Activated B cell treated with CpG ODN at 0.5 μM for 24 hours (primary cell): Measurements from ENCODE around the gene GALNT17. TPM values are rescaled to one million over a fixed set of nuclear protein-coding genes. Genes with fewer than 3 reads are reported as not detected.

Experiments used
- ATAC-seq: fragments of 200-7000 bp; cut with Tn5 transposase; one replicate; pipeline ENCODE4 v1.10.0; 2021; ENCODE audit warnings: low read depth, mild to moderate bottlenecking, moderate library complexity
- CTCF ChIA-PET: fragments of 350-600 bp; sonication (Branson Sonifier 250); formaldehyde crosslinking; loops from one replicate; lab custom pipeline; 2021; ENCODE audit warnings: antibody characterized with exemption; lab: Charles Lee
- POLR2A ChIA-PET: fragments of 350-600 bp; sonication (Branson Sonifier 250); formaldehyde crosslinking; loops from one replicate; lab custom pipeline; 2021; ENCODE audit warnings: antibody characterized with exemption; lab: Charles Lee
- DNase-seq: peaks from one replicate; pipeline ENCODE4 v3.0.0; 2022
- H3K27ac Mint-ChIP-seq: one replicate; pipeline ENCODE4 v1.8.0; 2020; ENCODE audit warnings: mixed read lengths
- H3K27me3 Mint-ChIP-seq: one replicate; pipeline ENCODE4 v1.8.0; 2021; ENCODE audit warnings: mixed read lengths
- H3K36me3 Mint-ChIP-seq: one replicate; pipeline ENCODE4 v1.8.0; 2021; ENCODE audit warnings: low read depth, mixed read lengths
- H3K4me1 Mint-ChIP-seq: one replicate; pipeline ENCODE4 v1.8.0; 2021; ENCODE audit warnings: mixed read lengths
- H3K4me3 Mint-ChIP-seq: one replicate; pipeline ENCODE4 v1.8.0; 2020; ENCODE audit warnings: mild to moderate bottlenecking, mixed read lengths
- H3K9me3 Mint-ChIP-seq: one replicate; pipeline ENCODE4 v1.8.0; 2020; ENCODE audit warnings: mixed read lengths
- intact Hi-C: fragments of 100-400 bp; cut with micrococcal nuclease; formaldehyde crosslinking; loops from one replicate; pipeline ENCODE4 v1.15.1; 2024
- total RNA-seq: library from RNA; stranded (reverse); gene quantifications from 2 replicates; pipeline ENCODE4 v1.2.3, GENCODE V29; 2022
- TF ChIP-seq, protein P1 (sequence below): fragments of 200-600 bp; IDR thresholded peaks from one replicate; pipeline ENCODE4 v1.8.0; 2022; ENCODE audit warnings: antibody characterized with exemption, mild to moderate bottlenecking

The GALNT17 gene
- total RNA-seq, 1 donor from 2014 or later = not detected

DNA sequence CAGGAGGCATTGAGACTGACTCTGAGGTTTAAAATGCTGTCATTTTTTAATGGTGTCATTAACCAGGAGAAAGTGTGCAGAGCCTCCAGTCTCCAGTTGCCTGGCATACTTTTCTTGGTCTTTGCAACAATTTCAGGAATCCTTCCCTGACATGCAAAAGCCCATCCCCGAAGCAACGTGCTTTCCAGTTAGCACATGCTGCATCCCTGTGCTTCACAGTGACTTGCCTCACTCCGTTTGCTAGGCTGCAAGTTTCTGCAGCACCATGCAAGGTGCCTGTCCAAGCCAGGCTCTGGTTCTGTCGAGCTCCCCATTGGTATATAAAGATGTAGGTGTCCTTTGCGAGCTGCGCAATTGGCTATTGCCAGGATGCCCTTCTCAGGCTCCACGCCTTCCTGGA lies 135.0 kb downstream of the GALNT17 start:
- POLR2A ChIA-PET = no interaction called here
- Mint-ChIP-seq H3K27ac (no peak overlapping the region), H3K4me1 (no peaks in the 10 kb centered on the region), H3K4me3 (no peak overlapping the region), H3K27me3 (no peaks in the 10 kb centered on the region), H3K9me3 (peaks cover 14% of the 10 kb centered on the region), H3K36me3 (no peaks in the 10 kb centered on the region)
- DNase-seq (no peak), ATAC-seq (no peak)
- intact Hi-C loops = no loop called here
- CTCF ChIA-PET = no interaction called here
- TF ChIP-seq, protein P1, sequence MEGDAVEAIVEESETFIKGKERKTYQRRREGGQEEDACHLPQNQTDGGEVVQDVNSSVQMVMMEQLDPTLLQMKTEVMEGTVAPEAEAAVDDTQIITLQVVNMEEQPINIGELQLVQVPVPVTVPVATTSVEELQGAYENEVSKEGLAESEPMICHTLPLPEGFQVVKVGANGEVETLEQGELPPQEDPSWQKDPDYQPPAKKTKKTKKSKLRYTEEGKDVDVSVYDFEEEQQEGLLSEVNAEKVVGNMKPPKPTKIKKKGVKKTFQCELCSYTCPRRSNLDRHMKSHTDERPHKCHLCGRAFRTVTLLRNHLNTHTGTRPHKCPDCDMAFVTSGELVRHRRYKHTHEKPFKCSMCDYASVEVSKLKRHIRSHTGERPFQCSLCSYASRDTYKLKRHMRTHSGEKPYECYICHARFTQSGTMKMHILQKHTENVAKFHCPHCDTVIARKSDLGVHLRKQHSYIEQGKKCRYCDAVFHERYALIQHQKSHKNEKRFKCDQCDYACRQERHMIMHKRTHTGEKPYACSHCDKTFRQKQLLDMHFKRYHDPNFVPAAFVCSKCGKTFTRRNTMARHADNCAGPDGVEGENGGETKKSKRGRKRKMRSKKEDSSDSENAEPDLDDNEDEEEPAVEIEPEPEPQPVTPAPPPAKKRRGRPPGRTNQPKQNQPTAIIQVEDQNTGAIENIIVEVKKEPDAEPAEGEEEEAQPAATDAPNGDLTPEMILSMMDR = no peak

GRCh38 chr7:71267734-71268469 lies 136.0 kb downstream of the GALNT17 start:
- ChIA-PET POLR2A (no interaction called here), CTCF (no interaction called here)
- H3K36me3 Mint-ChIP-seq = no peaks in the 10 kb centered on the region
- H3K4me1 Mint-ChIP-seq = no peaks in the 10 kb centered on the region
- no peaks in the 10 kb centered on the region for H3K27me3 Mint-ChIP-seq
- no peak overlapping the region for H3K27ac Mint-ChIP-seq
- TF ChIP-seq, protein P1 = no peak
- H3K4me3 Mint-ChIP-seq = no peak overlapping the region
- ATAC-seq (no peak), DNase-seq (no peak)
- H3K9me3 Mint-ChIP-seq = peaks cover 19% of the 10 kb centered on the region
- intact Hi-C loops = no loop called here

- H3K9me3 Mint-ChIP-seq = peaks cover 18% of the 10 kb centered on the region
- no peaks in the 10 kb centered on the region for H3K36me3 Mint-ChIP-seq
- H3K4me3 Mint-ChIP-seq = no peak overlapping the region
- no peaks in the 10 kb centered on the region for H3K4me1 Mint-ChIP-seq
- H3K27ac Mint-ChIP-seq = no peak overlapping the region
- intact Hi-C loops = no loop called here
- DNase-seq (no peak), ATAC-seq (no peak)
- TF ChIP-seq, protein P1 = no peak
- ChIA-PET CTCF (no interaction called here), POLR2A (no interaction called here)
- H3K27me3 Mint-ChIP-seq = no peaks in the 10 kb centered on the region
Measured at GRCh38 chr7:71270558-71270957, 138.6 kb downstream of the GALNT17 start.

DNA sequence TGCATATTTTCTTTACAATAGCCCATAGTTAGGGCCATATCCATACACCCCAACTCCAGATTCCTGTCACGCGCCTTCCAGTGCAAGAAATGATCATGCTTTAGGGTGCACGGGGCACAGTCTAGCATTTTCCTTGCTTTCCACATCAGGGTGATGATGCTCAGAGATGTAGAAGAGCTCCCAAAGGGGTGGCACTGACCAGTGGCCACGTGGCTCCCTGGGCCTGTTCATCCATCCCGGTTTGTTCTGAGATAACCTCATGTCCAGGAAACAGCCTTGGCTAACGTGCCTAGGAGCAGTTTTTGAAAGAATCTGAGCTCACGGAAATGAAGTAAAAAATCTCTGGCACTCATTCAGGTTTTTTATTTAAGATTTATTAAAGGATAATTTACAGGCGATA lies 139.3 kb downstream of the GALNT17 start:
- no peak for ATAC-seq
- no peak overlapping the region for H3K4me3 Mint-ChIP-seq
- H3K36me3 Mint-ChIP-seq = no peaks in the 10 kb centered on the region
- no peak overlapping the region for H3K27ac Mint-ChIP-seq
- H3K9me3 Mint-ChIP-seq = peaks cover 16% of the 10 kb centered on the region
- TF ChIP-seq, protein P1 = no peak
- POLR2A ChIA-PET = no interaction called here
- H3K27me3 Mint-ChIP-seq = no peaks in the 10 kb centered on the region
- no peak for DNase-seq
- intact Hi-C loops = no loop called here
- H3K4me1 Mint-ChIP-seq = no peaks in the 10 kb centered on the region
- CTCF ChIA-PET = no interaction called here

DNA sequence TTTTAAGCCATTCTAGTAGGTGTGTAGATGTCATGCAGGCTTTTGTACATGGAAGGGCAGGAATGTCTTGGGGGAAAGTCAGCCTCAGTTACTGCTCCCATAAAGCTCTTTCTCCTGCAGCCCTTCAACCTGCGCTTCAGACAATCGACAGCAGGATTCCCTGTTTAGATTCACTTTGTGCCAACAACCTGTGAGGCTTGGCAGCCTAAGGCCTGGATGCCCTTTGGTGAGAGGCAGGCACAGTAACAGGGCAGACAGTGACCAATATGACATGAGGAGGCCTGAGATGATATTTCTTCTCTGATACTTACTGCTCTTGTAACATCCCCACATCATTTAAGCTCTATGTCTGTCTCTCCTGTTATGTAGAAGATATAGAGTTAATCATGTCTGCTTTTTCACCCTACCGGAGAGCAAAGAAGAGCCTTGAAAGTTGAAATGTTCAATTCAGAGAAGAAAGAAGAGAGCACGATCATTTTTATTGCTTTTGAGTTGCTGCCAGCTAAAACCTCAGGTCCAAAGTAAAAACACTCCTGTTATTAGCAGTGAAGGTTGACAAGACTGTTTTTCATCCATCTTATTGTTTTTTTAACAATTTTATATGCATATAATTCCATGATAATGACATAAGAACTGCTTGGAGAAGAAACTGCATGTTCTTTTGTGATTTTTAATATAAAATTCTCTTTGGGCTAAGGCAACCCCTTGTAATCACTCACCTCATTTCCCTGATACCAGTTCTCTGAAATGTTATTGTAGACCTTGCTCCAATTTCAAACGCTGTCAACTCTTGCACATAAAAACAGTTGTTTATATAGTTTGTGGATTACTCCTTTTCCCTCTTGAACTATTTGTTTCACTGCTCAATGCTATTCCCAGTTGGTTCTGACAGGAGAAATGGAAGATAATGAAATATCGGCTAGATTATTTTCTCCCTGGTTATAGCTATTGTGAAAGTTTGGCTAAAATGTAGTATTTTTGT lies 140.9 kb downstream of the GALNT17 start:
- no peak for ATAC-seq
- Mint-ChIP-seq H3K36me3 (no peaks in the 10 kb centered on the region), H3K9me3 (peaks cover 11% of the 10 kb centered on the region), H3K4me1 (no peaks in the 10 kb centered on the region), H3K27me3 (no peaks in the 10 kb centered on the region), H3K27ac (no peak overlapping the region), H3K4me3 (no peak overlapping the region)
- no peak for DNase-seq
- TF ChIP-seq, protein P1 = no peak
- CTCF ChIA-PET = no interaction called here
- POLR2A ChIA-PET = no interaction called here
- intact Hi-C loops = no loop called here
